HEK293 (cell line): ENCODE data around the gene SMLR1.
A peak's percentile ranks its signal among the peaks of the same experiment; 100 is the strongest.

Source experiments
- CTCF ChIA-PET: fragments of 350-600 bp; formaldehyde crosslinking; extraction: SDS; loops from one replicate; lab custom pipeline; 2021; ENCODE audit warnings: antibody characterized with exemption; lab: Yijun Ruan, JAX
- POLR2A ChIA-PET: fragments of 300-600 bp; formaldehyde crosslinking; extraction: SDS; loops from one replicate; lab custom pipeline; 2020; ENCODE audit warnings: antibody characterized with exemption, inconsistent platforms; lab: Yijun Ruan, JAX
- H3K27ac ChIP-seq: fragments of 200-500 bp; sonication (Bioruptor generic); 2 replicates; pipeline ENCODE4 v1.5.1; 2014; ENCODE audit warnings: low read depth, low read length, control low read depth, inconsistent platforms; ENCODE audit errors: extremely low read depth
- H3K36me3 ChIP-seq, 2 experiments: fragments of 200-500 bp in 1 of 2; sonication (Bioruptor generic) in 1 of 2; 1 replicate in 1 of 2; 2 replicates in 1 of 2; pipeline ENCODE4 v1.5.1; 2014 to 2017; ENCODE audit warnings: inconsistent platforms in 2 of 2, low read length in 2 of 2; ENCODE audit not compliant: control insufficient read depth in 2 of 2, insufficient read depth in 1 of 2
- H3K4me1 ChIP-seq: fragments of 200-500 bp; sonication (Bioruptor generic); 2 replicates; pipeline ENCODE4 v1.5.1; 2014; ENCODE audit warnings: mild to moderate bottlenecking, low read length, inconsistent platforms; ENCODE audit not compliant: control insufficient read depth, insufficient read depth
- H3K4me3 ChIP-seq: 2 replicates; pipeline ENCODE4 v1.5.1; 2011; ENCODE audit warnings: low read depth, mild to moderate bottlenecking, control low read depth, low read length, moderate library complexity
- H3K9me3 ChIP-seq: fragments of 200-500 bp; sonication (Bioruptor generic); 2 replicates; pipeline ENCODE4 v1.5.1; 2014; ENCODE audit warnings: low read depth, low read length, inconsistent platforms; ENCODE audit not compliant: control insufficient read depth, insufficient read depth
- FEZF1 ChIP-seq: fragments of 450-650 bp; formaldehyde crosslinking; IDR thresholded peaks from 2 replicates; pipeline ENCODE4 v1.5.1; 2016; ENCODE audit warnings: missing biosample characterization, missing genetic modification characterization
- IKZF3 ChIP-seq: fragments of 450-650 bp; IDR thresholded peaks from 2 replicates; pipeline ENCODE4 v1.5.0; 2018; ENCODE audit warnings: missing biosample characterization, mild to moderate bottlenecking, missing genetic modification characterization, moderate library complexity
- KLF7 ChIP-seq: fragments of 450-650 bp; formaldehyde crosslinking; IDR thresholded peaks from 2 replicates; pipeline ENCODE4 v1.5.1; 2016; ENCODE audit warnings: missing biosample characterization, missing genetic modification characterization, borderline replicate concordance
- TSHZ1 ChIP-seq: fragments of 450-650 bp; formaldehyde crosslinking; IDR thresholded peaks from 2 replicates; pipeline ENCODE4 v1.5.1; 2016; ENCODE audit warnings: missing biosample characterization, missing genetic modification characterization, borderline replicate concordance
- ZBTB1 ChIP-seq: fragments of 450-650 bp; formaldehyde crosslinking; IDR thresholded peaks from 2 replicates; pipeline ENCODE4 v1.5.1; 2016; ENCODE audit warnings: missing biosample characterization, missing genetic modification characterization
- ZBTB11 ChIP-seq: fragments of 450-650 bp; formaldehyde crosslinking; conservative IDR thresholded peaks from 2 replicates; pipeline ENCODE4 v1.5.1; 2016; ENCODE audit warnings: low read depth, missing biosample characterization, missing genetic modification characterization
- ZBTB44 ChIP-seq: fragments of 450-650 bp; IDR thresholded peaks from 2 replicates; pipeline ENCODE4 v1.5.1; 2018; ENCODE audit warnings: missing biosample characterization, mild to moderate bottlenecking, missing genetic modification characterization
- ZFP37 ChIP-seq: fragments of 450-650 bp; formaldehyde crosslinking; IDR thresholded peaks from 2 replicates; pipeline ENCODE4 v1.5.1; 2016; ENCODE audit warnings: missing biosample characterization, missing genetic modification characterization
- ZFP69B ChIP-seq: fragments of 450-650 bp; formaldehyde crosslinking; IDR thresholded peaks from 2 replicates; pipeline ENCODE4 v1.5.1; 2016; ENCODE audit warnings: missing biosample characterization, missing genetic modification characterization
- ZNF138 ChIP-seq: fragments of 450-650 bp; formaldehyde crosslinking; IDR thresholded peaks from 2 replicates; pipeline ENCODE4 v1.5.1; 2016; ENCODE audit warnings: missing biosample characterization, missing genetic modification characterization, borderline replicate concordance
- ZNF16 ChIP-seq: fragments of 450-650 bp; formaldehyde crosslinking; IDR thresholded peaks from 2 replicates; pipeline ENCODE4 v1.5.1; 2016; ENCODE audit warnings: low read depth, missing biosample characterization, missing genetic modification characterization
- ZNF169 ChIP-seq: fragments of 450-650 bp; formaldehyde crosslinking; IDR thresholded peaks from 2 replicates; pipeline ENCODE4 v1.5.1; 2016; ENCODE audit warnings: missing biosample characterization, missing genetic modification characterization
- ZNF175 ChIP-seq: fragments of 450-650 bp; formaldehyde crosslinking; IDR thresholded peaks from 2 replicates; pipeline ENCODE4 v1.5.1; 2016; ENCODE audit warnings: missing biosample characterization, missing genetic modification characterization
- ZNF2 ChIP-seq: fragments of 450-650 bp; formaldehyde crosslinking; IDR thresholded peaks from 2 replicates; pipeline ENCODE4 v1.5.1; 2016; ENCODE audit warnings: missing biosample characterization, missing genetic modification characterization
- ZNF23 ChIP-seq: fragments of 450-650 bp; formaldehyde crosslinking; IDR thresholded peaks from 2 replicates; pipeline ENCODE4 v1.5.1; 2016; ENCODE audit warnings: missing biosample characterization, missing genetic modification characterization, borderline replicate concordance
- ZNF335 ChIP-seq: fragments of 450-650 bp; formaldehyde crosslinking; conservative IDR thresholded peaks from 2 replicates; pipeline ENCODE4 v1.5.1; 2016; ENCODE audit warnings: missing biosample characterization, missing genetic modification characterization
- ZNF366 ChIP-seq: fragments of 450-650 bp; formaldehyde crosslinking; conservative IDR thresholded peaks from 2 replicates; pipeline ENCODE4 v1.5.1; 2016; ENCODE audit warnings: missing biosample characterization, missing genetic modification characterization
- ZNF423 ChIP-seq: fragments of 450-650 bp; formaldehyde crosslinking; IDR thresholded peaks from 2 replicates; pipeline ENCODE4 v1.5.1; 2016; ENCODE audit warnings: missing biosample characterization, missing genetic modification characterization
- ZNF510 ChIP-seq: fragments of 450-650 bp; formaldehyde crosslinking; IDR thresholded peaks from 2 replicates; pipeline ENCODE4 v1.5.1; 2018; ENCODE audit warnings: mild to moderate bottlenecking, missing genetic modification characterization, missing biosample characterization; ENCODE audit not compliant: insufficient replicate concordance
- ZNF530 ChIP-seq: fragments of 450-650 bp; formaldehyde crosslinking; IDR thresholded peaks from 2 replicates; pipeline ENCODE4 v1.5.1; 2016; ENCODE audit warnings: low read depth, missing biosample characterization, missing genetic modification characterization
- ZNF645 ChIP-seq: fragments of 450-650 bp; formaldehyde crosslinking; IDR thresholded peaks from 2 replicates; pipeline ENCODE4; 2016; ENCODE audit warnings: missing biosample characterization, missing genetic modification characterization
- ZNF776 ChIP-seq: fragments of 450-650 bp; formaldehyde crosslinking; IDR thresholded peaks from 2 replicates; pipeline ENCODE4 v1.5.0; 2017; ENCODE audit warnings: missing biosample characterization, missing genetic modification characterization, borderline replicate concordance
- ZSCAN30 ChIP-seq: fragments of 450-650 bp; IDR thresholded peaks from 2 replicates; pipeline ENCODE4 v1.5.1; 2018; ENCODE audit warnings: missing biosample characterization, mild to moderate bottlenecking, missing genetic modification characterization, moderate library complexity
- ZXDB ChIP-seq: fragments of 450-650 bp; formaldehyde crosslinking; IDR thresholded peaks from 2 replicates; pipeline ENCODE4 v1.5.1; 2016; ENCODE audit warnings: missing biosample characterization, missing genetic modification characterization
- TF ChIP-seq, protein P1 (sequence below): fragments of 450-650 bp; formaldehyde crosslinking; IDR thresholded peaks from 2 replicates; pipeline ENCODE4 v1.5.1; 2016; ENCODE audit warnings: missing biosample characterization, missing genetic modification characterization, low read depth

Gene SMLR1

GRCh38 chr6:130796313-130796905 lies 30.8 kb upstream of the SMLR1 start:
- no peaks in the 10 kb centered on the region; the same call in 1 of the 2 replicates for H3K9me3 ChIP-seq
- no peaks in the 10 kb centered on the region for H3K36me3 ChIP-seq
- no peak overlapping the region for H3K4me3 ChIP-seq
- peaks cover 5% of the 10 kb centered on the region; the same call in 1 of the 2 replicates for H3K4me1 ChIP-seq
- POLR2A ChIA-PET, result no interaction called here
- no peak overlapping the region for H3K27ac ChIP-seq
- CTCF ChIA-PET, result no interaction called here
- no peak for TF ChIP-seq ZNF175 (tag by site-specific recombination)
- TF ChIP-seq ZFP37 (tag by site-specific recombination), result no peak
- TF ChIP-seq KLF7 (tag by site-specific recombination), result no peak
- TF ChIP-seq ZBTB44, result 0 out of 2 replicates have a peak, but pooled peaks have one; percentile 14
- no peak for TF ChIP-seq ZNF138 (tag by site-specific recombination)
- peak; percentile 87 for TF ChIP-seq FEZF1
- no peak for TF ChIP-seq ZNF169
- no peak for TF ChIP-seq ZNF2 (tag by site-specific recombination)
- TF ChIP-seq ZFP69B (tag by site-specific recombination), result no peak
- TF ChIP-seq ZNF645 (tag by site-specific recombination), result no peak
- no peak for TF ChIP-seq ZBTB11
- no peak for TF ChIP-seq ZNF423
- TF ChIP-seq ZSCAN30 (tag by site-specific recombination), result no peak
- TF ChIP-seq ZNF23 (tag by site-specific recombination), result no peak
- no peak for TF ChIP-seq ZNF335 (tag by site-specific recombination)
- TF ChIP-seq ZNF530 (tag by site-specific recombination), result no peak
- TF ChIP-seq ZNF16 (tag by site-specific recombination), result no peak
- peak; percentile 35; the same call in 1 of the 2 replicates for TF ChIP-seq ZXDB (tag by site-specific recombination)
- no peak for TF ChIP-seq ZNF776
- TF ChIP-seq, protein P1, sequence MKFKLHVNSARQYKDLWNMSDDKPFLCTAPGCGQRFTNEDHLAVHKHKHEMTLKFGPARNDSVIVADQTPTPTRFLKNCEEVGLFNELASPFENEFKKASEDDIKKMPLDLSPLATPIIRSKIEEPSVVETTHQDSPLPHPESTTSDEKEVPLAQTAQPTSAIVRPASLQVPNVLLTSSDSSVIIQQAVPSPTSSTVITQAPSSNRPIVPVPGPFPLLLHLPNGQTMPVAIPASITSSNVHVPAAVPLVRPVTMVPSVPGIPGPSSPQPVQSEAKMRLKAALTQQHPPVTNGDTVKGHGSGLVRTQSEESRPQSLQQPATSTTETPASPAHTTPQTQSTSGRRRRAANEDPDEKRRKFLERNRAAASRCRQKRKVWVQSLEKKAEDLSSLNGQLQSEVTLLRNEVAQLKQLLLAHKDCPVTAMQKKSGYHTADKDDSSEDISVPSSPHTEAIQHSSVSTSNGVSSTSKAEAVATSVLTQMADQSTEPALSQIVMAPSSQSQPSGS (tag by site-specific recombination), result no peak
- no peak for TF ChIP-seq IKZF3 (tag by site-specific recombination)
- no peak for TF ChIP-seq ZBTB1 (tag by site-specific recombination)
- TF ChIP-seq TSHZ1 (tag by site-specific recombination), result 0 out of 2 replicates have a peak, but pooled peaks have one; percentile 16
- peak; percentile 25 for TF ChIP-seq ZNF510 (tag by site-specific recombination)
- peak; percentile 57; the same call in 1 of the 2 replicates for TF ChIP-seq ZNF366 (tag by site-specific recombination)
